NT2/D1 (cell line): ENCODE measurements around the gene FKBP3.

Experiments
- DNase-seq: peaks from one replicate; pipeline ENCODE4 v3.0.0-alpha.2; 2011; ENCODE audit warnings: low read depth, low spot score
- H3K27me3 ChIP-seq: 2 replicates; pipeline ENCODE4 v1.6.0; 2011; ENCODE audit warnings: mild to moderate bottlenecking; ENCODE audit not compliant: insufficient read length, insufficient read depth
- H3K36me3 ChIP-seq: 2 replicates; pipeline ENCODE4 v1.6.1; 2011; ENCODE audit warnings: mild to moderate bottlenecking, low read length, mixed read lengths; ENCODE audit not compliant: insufficient read depth, insufficient read length
- H3K4me1 ChIP-seq: 2 replicates; pipeline ENCODE4 v1.5.1; 2011; ENCODE audit not compliant: insufficient read depth, insufficient read length
- H3K4me3 ChIP-seq: 2 replicates; pipeline ENCODE4 v1.5.1; 2011; ENCODE audit warnings: low read depth; ENCODE audit not compliant: insufficient read length
- H3K9ac ChIP-seq: 2 replicates; pipeline ENCODE4 v1.6.0; 2011; ENCODE audit warnings: low read depth; ENCODE audit not compliant: insufficient read length
- H3K9me3 ChIP-seq: 2 replicates; pipeline ENCODE4 v1.5.1; 2011; ENCODE audit warnings: mild to moderate bottlenecking, low read length; ENCODE audit not compliant: insufficient read depth
- SUZ12 ChIP-seq: IDR thresholded peaks from 2 replicates; pipeline ENCODE4 v1.6.1; 2011; ENCODE audit not compliant: insufficient read length, insufficient read depth; ENCODE audit errors: extremely low read depth
- YY1 ChIP-seq: IDR thresholded peaks from 2 replicates; pipeline ENCODE4 v1.6.1; 2011; ENCODE audit not compliant: insufficient read length, insufficient read depth
- ZNF274 ChIP-seq: IDR thresholded peaks from 2 replicates; pipeline ENCODE4 v1.6.1; 2011; ENCODE audit warnings: mild to moderate bottlenecking, low read depth, low read length

The FKBP3 gene

DNA sequence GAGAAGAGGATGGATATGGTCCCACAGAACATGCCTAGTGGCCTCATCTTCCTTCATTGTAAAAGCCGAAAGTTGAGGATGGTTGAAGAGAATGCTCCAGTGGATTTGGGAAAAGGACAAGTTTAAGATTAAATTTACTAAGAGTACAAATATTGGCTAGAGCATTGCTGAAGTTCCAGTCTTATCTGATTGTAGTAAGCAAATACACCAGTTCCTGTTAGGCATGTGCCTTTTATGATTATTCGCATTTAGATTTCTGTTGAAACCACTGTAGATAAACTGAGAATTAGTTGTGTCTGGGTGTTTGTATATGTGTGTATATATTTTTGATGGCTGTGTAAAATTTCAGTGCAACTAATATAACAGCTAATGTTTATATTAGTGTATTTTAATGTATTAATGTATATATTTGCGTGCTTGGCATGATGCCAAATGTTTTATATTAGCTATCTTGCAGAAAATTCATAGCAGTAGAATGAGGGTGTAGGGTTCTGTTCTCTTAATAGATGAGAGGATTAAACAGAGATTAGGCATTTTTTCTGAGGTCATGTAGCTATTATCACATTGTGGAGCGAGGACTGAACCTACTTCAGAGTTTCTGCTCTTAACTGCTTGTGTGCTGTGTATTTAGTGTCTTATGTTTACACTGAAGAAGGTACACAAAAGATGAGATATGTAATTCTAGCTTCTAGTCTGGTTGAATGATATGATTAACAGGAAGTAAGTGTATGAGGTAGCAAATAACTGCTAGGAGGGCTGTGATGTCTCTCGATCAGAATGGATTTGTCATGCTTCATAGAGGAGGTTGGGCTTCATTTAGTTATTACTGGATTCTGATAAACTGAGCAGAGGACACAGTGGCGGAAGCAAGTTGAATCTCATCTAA, 21.1 kb downstream of the FKBP3 start:
- H3K4me1 ChIP-seq: no peaks in the 10 kb centered on the region
- H3K9ac ChIP-seq: no peak overlapping the region
- no peak overlapping the region for H3K4me3 ChIP-seq
- H3K36me3 ChIP-seq: peaks cover 73% of the 10 kb centered on the region
- no peak for DNase-seq
- H3K27me3 ChIP-seq: no peaks in the 10 kb centered on the region
- TF ChIP-seq ZNF274 (no peak), SUZ12 (no peak), YY1 (no peak)
- no peaks in the 10 kb centered on the region for H3K9me3 ChIP-seq

DNA sequence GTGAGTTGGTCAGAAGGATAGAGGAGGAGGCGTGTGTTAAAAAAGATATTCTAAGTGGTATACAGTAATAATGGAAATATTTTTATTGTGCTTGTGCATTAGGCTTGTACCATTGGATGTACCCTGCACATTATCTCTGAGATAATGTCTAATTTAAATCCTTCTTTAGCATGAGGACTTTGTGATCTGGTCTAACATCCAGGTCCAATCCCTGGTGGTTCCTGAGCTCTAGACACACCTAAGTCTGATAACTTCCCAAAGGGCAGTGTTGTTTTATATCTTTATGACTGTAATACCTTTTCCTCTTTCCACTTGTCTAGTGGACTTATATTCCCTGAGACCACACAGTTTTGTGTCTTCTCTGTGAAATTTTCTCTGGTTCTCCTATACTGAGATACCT, 29.7 kb downstream of the FKBP3 start:
- TF ChIP-seq ZNF274 (no peak), SUZ12 (no peak), YY1 (no peak)
- no peak overlapping the region for H3K4me3 ChIP-seq
- H3K4me1 ChIP-seq: no peaks in the 10 kb centered on the region
- H3K27me3 ChIP-seq: no peaks in the 10 kb centered on the region
- DNase-seq: no peak
- H3K9ac ChIP-seq: no peak overlapping the region
- no peaks in the 10 kb centered on the region for H3K9me3 ChIP-seq
- H3K36me3 ChIP-seq: peaks cover 60% of the 10 kb centered on the region

DNA sequence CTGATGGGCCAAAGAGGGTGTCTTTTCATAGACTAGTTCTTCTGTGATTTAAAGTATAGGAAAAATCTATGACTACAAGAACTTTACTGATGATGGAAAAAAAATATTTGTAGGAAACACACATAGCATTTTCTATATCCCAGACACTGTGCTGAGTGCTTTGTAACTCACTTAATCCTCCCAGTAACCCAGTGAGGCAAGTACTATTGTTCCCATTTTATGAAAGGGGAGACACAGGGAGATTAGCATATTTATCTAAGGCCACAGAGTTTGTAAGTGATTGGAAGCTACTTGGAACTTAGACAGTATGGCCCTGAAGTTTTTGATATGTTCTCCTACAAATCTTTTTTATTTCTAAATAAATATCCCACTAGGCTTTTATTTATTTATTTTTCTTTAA, 30.5 kb downstream of the FKBP3 start:
- H3K36me3 ChIP-seq: peaks cover 52% of the 10 kb centered on the region
- no peaks in the 10 kb centered on the region for H3K27me3 ChIP-seq
- TF ChIP-seq SUZ12 (no peak), ZNF274 (no peak), YY1 (no peak)
- no peak overlapping the region for H3K9ac ChIP-seq
- DNase-seq: no peak
- no peaks in the 10 kb centered on the region for H3K4me1 ChIP-seq
- H3K9me3 ChIP-seq: no peaks in the 10 kb centered on the region
- H3K4me3 ChIP-seq: no peak overlapping the region

DNA sequence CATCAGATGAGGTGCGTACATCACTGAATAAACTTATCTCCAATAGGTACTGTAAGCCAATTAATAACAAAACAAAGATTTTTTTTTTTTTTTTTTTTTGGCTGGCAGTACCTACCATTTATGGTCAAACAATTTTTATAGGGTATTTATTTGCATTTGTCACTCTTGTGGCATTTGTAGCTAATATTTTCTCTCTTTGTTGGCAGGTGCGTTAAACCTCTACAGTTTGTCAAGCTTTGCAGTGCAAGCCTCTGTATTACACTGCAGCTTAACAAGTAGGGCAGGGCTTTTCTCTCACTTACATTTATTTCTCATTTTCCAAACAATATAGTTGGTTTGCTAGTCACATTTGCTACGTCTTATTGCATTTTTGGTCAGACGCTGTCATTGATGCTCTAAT, 38.1 kb downstream of the FKBP3 start:
- Histone ChIP-seq H3K27me3 (no peaks in the 10 kb centered on the region), H3K4me3 (no peak overlapping the region), H3K9ac (no peak overlapping the region), H3K36me3 (peaks cover 55% of the 10 kb centered on the region), H3K4me1 (no peaks in the 10 kb centered on the region), H3K9me3 (no peaks in the 10 kb centered on the region)
- TF ChIP-seq SUZ12 (no peak), YY1 (no peak), ZNF274 (no peak)
- no peak for DNase-seq

DNA sequence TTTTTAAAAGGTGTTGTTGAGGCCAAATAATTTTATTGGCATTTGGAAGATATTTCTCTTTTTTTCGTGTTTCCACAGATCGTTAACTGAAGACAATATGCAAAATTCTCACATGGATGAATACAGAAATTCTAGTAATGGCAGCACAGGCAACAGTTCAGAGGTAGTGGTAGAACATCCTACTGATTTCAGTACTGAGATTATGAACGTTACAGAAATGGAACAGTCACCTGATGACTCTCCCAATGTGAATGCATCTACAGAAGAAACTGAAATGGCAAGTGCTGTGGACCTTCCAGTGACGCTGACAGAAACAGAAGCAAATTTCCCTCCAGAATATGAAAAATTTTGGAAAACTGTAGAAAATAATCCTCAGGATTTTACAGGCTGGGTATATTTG, 39.1 kb downstream of the FKBP3 start:
- Histone ChIP-seq H3K36me3 (peaks cover 51% of the 10 kb centered on the region), H3K4me1 (no peaks in the 10 kb centered on the region), H3K9me3 (no peaks in the 10 kb centered on the region), H3K9ac (no peak overlapping the region), H3K27me3 (no peaks in the 10 kb centered on the region), H3K4me3 (no peak overlapping the region)
- no peak for DNase-seq
- no peak for TF ChIP-seq SUZ12
- no peak for TF ChIP-seq YY1
- no peak for TF ChIP-seq ZNF274

- DNase-seq: no peak
Observed at GRCh38 chr14:45094275-45094674, 40.0 kb downstream of the FKBP3 start.

GRCh38 chr14:45091710-45092109, 42.6 kb downstream of the FKBP3 start:
- Histone ChIP-seq H3K4me1 (no peaks in the 10 kb centered on the region), H3K9ac (no peak overlapping the region), H3K36me3 (peaks cover 32% of the 10 kb centered on the region), H3K9me3 (no peaks in the 10 kb centered on the region), H3K27me3 (no peaks in the 10 kb centered on the region), H3K4me3 (no peak overlapping the region)
- TF ChIP-seq ZNF274 (no peak), SUZ12 (no peak), YY1 (no peak)
- no peak for DNase-seq

More at GRCh38 chr14:45094275-45094674, 40.0 kb downstream of the FKBP3 start:
- Histone ChIP-seq H3K36me3 (peaks cover 46% of the 10 kb centered on the region), H3K27me3 (no peaks in the 10 kb centered on the region), H3K4me1 (no peaks in the 10 kb centered on the region), H3K9ac (no peak overlapping the region), H3K9me3 (no peaks in the 10 kb centered on the region), H3K4me3 (no peak overlapping the region)
- TF ChIP-seq YY1 (no peak), SUZ12 (no peak), ZNF274 (no peak)
